ENCODE data around the gene SLC7A10.

GRCh38 chr19:33161201-33161600 lies 64.4 kb downstream of the SLC7A10 start:
- TF ChIP-seq CTCF (IDR thresholded peaks at IDR 0.05) (no peak), POLR2A (IDR thresholded peaks at IDR 0.05) (no peak), POLR2AphosphoS5 (IDR thresholded peaks at IDR 0.05) (no peak)

Measured in breast epithelium (tissue), 3 donors.